NCI-H146 treated with DMSO at 0.1 percent for 48 hours (cell line): ENCODE measurements around the gene CTNNBIP1.

ENCODE experiments used
- DNase-seq: peaks from one replicate; lab custom pipeline; 2025; ENCODE audit not compliant: unreplicated experiment; lab: John Stamatoyannopoulos, UW

CTNNBIP1 gene

DNA sequence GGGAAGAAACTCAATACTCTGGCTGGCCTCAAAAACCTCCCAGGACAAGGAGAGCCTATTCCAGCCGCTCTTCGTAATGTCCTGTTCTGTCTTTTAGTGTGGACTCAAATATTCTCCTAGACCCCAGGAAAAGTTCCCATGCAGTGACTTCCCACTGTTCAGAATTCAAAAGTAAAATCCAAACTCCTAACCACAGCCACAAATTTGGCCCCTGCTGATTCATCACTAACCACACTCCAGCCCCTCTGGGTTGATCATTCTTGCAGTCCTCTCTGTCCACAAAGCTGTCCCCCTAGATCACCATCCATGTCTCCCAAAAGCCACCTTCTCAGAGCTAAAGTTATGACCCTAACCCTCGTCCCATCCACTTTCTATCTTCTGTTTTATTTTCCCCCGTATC lies 5.1 kb downstream of the CTNNBIP1 start:
- DNase-seq = no peak

DNA sequence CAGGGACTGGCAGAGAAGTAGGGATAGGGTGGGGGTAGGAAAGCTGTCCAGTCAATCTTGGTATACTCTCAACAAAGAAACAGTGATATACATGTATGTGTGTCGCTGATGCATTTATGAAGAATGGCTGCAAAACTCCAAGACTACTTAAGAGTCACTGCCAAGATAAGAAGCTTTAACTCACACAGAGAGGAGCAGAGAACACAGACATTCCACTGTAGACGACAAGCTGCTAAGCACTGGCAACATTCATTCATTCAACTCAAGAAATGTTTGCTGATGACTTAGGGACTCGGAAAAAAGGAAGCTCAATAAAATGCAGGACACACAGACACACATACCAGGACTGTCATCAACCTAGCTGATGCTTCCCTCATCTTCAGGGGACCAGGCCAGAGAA lies 5.5 kb downstream of the CTNNBIP1 start:
- DNase-seq = no peak

DNA sequence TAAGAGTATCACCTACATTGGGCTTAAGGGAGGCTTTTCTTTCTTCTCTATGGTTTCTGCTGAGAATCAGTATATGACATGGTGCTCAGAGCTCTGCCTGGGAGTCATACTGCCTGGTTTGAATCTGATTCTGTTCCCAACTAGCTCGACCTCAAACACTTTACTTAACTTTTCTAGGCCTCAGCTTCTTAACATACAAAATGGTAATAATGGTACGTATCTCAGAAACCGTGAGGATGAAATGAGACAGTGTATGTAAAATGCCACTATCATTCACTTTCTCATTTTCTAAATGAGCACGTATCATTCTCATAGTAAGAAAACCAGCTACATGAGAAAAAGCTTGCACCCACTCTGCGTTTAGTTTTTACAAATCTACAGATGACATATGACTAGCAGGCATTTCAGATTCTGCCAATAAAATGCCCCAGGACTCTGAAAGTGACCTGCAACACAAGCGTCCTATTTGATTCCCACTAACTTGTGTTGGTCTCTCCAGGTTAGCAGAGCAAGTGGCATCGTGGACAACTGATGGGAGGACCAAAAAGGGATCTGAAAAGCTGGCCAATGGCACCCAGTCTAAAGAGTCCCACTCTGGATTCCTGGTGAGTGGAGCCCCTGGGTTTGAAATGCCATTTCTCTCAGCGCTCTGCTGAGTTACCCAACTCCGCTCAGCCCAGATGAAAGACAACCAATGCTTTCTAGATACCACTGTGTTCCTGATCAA lies 6.1 kb downstream of the CTNNBIP1 start:
- no peak for DNase-seq

DNA sequence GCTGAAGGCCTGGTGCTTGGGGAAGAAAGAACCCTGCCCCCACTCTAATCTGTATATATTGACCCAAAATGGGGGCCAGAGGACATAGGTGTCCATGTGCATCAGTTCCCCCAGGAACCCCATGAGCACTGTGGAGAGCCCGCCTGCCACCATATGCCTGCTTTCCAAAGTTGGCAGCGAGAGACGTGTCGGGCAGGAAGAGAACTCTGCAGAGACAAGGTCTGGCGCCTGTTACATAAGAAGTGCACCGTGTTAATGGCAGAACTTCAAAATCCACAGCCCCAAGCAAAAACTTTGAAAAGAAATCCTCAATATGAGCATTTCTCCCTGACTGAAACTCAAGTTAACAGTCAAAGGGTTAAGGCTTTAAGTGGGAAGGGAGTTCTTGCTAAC lies 8.0 kb downstream of the CTNNBIP1 start:
- DNase-seq = no peak

DNA sequence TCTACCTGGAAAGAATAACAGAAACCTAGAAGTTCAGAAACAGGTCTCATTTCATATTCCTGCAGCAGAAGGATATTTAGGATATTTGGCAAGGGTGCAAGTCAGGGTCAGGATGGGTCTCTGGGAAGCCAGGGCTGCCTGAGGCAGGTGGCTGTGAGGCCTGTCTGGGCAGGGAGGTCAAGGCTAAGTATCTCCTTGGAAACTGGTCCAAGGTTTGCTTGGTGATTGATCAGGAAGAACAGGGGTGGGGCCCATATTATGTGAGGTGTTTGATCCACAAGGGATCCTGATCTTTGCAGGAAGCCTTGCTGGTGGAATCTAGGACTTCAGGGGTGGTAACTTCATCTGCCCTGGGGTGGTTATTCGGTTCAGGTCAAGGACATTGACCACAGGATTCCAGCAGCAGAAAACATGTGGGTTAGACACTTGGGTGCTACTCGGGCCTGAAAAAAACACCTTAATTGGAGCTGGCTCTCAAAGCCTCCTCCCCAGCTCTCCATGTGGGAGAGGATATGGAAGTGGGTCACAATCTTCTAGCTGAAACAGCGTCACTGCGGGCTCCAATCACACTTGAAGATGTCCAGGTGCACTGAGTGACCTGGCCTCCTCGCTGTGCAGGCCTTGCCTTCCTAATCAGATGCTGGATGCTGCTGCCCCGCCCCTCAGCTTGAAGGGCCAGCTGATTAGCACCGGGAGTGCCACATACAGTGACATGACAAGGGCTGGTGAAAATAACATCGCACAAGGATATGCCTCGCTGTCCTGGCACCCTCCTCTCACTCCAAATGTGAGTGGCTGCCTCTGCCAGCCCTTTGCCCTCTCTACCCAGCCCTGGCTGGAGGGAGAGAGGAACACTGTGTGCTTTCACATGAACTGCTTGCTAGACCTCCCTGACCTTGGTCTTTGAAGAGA lies 8.7 kb downstream of the CTNNBIP1 start:
- DNase-seq = no peak

DNA sequence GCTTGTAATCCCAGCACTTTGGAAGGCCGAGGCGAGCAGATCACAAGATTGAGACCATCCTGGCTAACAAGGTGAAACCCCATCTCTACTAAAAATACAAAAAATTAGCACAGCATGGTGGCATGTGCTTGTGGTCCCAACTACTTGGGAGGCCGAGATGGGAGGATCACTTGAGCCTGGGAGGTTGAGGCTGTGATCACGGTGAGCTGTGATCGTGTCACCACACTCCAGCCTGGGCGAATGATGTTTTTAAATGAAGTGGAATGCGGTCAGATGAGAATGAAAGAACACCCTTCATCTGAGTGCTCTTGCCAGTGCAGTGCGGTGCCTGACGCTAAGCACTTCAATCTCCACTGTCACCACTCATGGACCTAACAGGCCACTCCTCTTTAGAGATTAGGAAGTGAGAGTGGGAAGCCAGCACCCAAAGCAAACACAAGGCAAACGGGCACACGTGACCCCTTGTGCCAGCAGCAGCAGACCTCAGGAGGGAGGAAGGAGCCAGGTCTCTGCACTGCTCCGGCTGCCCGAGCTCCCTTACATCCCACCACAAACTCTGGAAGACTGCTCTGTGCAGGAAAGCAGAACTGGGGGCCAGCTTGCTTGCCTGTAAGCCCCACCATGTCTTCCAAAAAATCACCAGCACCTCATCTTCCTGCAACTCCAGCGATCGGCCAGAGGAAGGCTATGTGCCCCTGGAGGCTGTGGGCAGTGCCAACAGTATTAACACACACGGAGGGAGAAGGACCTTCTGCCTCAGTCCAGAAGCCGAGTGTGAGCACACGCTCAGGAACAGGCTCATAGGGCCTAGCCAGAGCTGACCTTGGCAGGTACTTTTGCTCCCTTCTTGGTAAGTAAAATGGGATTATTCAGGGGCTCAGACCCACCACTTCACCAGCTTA lies 9.7 kb downstream of the CTNNBIP1 start:
- DNase-seq = no peak

DNA sequence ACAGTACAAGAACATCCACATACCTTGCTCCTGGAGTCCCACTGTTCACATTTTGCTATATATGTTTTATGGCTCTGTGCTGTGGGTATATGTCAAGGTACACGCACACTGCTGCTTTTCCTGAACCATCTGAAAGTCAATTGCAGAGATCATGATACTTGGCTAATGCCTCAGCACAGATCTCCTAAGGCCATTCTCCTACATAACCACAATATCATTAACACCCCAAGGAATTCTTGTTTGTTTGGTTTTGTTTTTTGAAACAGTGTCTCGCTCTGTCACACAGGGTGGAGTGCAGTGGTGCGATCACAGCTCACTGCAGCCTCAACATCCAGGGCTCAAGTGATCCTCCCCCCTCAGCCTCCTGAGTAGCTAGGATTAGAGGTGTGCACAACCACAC lies 16.0 kb downstream of the CTNNBIP1 start:
- DNase-seq = no peak

DNA sequence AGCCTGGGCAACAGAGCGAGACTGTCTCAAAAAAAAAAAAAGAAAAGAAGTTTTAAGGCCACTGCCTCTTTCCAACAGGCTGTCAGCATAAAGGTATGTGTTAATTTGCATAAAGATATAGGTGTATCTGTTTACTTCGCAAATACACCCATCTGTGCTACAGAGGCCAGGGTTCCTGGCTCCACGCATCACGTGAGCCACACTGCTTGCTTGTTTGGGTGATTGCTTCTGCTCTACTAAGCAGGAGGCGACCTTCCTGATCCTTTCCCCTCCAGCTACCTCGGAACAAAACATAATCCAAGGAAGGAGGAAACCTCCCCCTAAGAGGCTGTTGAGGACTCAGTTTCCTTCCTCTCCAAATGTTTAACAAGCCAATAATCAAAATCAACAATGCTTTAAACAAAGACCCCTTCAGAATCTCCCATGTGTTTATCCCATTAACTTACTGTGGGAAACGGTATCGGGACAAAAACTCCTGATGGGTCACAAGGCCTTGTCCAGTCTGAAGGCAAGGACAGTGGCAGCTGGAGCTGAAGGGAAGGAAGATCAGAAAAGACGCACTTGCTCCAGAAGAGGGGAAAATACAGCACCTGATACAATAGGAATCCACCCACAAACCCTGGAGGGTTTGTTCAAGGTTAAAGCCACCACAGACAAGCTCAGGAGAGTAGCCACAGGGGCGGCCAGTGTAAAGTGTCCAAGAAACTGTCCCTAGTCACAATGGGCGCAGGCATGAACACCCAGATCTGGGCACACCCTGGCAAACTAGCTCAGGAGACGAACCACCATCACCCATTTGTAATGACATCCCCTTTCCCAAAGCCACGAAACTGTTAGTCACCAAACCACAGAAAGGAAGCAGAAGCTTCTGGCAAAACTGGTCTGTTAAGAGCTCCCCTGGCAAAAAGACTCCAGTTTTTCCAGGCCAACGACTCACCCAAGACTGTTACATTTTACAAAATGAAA lies 17.2 kb downstream of the CTNNBIP1 start:
- no peak for DNase-seq

DNA sequence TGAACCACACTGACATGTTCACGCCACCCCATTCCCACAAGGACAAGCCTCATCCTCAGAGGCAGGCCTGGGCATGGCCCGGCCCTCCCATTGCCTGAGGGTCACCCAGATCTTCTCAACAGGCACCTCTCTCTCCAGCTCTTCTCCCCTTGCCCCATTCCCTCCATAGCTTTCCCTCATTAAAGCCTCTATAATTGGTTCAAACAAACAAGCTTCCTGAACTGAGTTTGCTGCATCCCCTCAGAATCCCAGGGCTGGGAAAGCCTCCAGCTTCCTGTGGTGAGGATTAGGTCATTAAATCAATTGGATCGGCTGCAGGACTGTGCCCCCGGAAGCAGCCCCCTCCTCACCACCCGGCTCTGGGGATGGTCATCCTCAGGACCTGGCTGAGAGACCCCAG lies 18.9 kb downstream of the CTNNBIP1 start:
- peak; percentile 21 for DNase-seq

DNA sequence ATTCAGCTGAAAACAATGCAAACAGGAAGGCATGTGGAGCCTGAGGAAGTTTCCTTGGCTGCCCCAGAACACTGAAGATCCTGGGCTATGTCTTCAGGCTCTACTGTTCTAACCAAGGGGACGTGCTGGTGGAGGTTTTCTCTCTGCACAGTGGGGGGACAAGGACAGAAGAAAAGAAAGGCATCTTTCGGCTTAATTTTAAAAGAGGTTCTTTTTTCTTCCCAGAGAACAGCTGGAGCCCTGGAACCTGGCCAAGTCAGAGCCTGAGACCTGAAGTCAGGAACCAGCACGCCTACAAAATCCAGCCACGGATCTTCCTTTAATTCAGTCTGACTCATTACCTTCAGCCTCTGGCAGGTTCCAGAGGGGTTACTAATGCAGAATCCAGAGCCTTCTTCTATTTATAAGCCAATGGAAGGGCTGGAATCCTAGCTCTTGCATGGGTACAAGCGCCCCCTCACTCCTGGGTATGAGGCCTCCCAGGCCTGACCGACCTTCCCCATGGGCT lies 19.8 kb downstream of the CTNNBIP1 start:
- no peak for DNase-seq

DNA sequence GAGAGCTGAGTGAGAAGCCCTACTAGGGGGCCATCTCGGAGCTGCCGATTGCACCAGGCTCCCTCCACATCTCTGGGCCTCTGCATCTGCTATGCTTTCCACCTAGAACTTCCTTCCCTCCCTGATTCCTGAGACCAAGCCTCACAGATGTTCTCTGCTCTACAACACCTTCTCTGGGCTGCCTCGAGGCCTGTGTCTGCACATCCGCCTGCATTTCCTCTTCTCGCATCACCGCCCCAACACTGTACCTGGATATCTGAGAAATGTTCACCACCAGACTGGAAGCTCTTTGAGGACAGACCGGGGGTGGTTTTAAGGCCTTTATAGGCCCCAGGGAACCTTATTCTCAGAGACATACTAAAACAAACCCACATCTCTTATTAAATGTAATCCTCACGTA lies 20.7 kb downstream of the CTNNBIP1 start:
- DNase-seq = no peak

DNA sequence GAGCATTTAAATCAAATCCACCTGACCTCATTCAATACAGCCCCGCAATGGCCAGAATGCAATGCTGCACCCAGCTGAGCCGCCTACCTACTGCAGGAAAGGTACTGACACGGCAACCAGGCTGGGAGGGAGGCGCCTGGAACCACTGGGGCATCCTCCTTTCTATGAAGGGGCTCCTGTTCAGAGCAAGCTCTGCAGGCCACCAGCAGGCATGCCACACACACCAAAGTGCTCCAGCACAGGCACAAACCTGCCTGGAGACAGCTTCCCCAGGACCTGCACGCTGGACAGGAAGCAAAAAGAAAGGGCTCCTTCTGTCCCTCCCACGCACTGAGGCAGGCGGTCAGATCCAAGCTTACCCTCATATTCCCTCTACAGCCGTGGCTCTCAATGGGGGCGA lies 21.2 kb downstream of the CTNNBIP1 start:
- DNase-seq = no peak

DNA sequence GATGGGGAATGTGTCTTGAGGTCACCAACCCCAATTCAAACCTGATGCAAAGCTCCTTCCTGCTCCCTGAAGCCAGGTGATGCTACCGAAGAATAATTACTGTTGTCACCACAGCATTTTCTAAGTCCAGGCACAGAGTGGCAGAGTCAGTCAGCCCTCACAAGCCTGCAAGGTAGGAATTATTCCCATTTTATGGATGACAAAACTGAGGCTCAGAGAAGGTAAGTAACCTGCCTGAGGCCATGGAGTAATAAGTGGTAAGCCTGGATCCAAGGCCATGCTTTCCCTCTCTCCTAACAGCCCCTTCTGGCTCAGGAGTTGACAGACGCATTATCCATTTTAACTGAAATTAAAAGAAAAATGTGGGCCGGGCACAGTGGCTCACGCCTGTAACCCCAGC lies 23.0 kb downstream of the CTNNBIP1 start:
- DNase-seq = no peak

DNA sequence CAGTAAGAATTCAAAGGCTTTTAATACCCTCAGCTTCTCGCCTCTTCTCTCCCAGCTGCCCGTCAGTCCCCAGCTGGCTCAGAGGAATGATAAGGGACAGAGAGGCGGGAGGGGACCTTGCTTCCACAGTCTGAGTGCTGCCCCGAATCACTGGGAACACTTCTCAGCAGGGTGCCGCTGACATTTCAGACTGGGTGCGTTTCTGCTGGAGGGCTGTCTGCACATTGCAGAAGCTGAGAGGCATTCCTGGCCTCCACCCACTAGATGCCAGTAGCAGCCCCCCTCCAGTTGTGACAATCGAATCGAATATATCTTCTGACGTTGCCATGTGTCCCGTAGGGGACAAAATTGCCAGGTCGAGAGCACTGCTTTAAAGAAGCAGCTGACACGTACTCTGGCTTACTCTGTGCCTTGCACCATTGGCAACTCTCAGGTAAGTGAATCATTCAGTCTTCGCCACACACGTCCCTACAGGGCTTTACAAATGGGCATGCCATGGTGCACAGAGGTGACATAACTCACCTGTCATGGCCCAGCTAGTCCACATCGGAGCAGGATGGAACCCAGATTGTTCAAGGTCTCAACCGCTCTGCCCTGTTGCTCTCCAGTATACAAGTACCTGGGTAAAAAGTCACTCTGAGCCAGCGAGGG lies 23.9 kb downstream of the CTNNBIP1 start:
- DNase-seq = no peak

DNA sequence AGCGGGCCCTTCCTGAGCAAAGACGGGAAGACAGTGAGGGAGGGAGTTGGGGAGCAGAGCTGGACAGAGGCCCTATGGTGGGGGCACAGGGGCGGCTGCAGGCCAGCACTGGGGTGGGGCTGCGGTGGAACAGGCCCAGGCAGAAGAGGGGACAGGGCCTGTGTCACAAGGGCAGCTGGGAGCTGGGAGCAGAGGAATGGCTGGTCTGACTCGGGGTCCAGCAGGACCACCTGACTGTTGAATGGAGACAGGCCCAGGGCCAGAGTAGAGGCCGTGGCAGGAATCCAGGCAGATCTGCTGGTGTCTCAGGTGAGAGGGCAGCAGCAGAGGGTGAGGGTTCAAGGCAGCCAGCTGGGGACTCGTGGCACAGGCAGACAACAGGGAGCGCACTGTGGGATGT lies 25.3 kb downstream of the CTNNBIP1 start:
- DNase-seq = no peak

DNA sequence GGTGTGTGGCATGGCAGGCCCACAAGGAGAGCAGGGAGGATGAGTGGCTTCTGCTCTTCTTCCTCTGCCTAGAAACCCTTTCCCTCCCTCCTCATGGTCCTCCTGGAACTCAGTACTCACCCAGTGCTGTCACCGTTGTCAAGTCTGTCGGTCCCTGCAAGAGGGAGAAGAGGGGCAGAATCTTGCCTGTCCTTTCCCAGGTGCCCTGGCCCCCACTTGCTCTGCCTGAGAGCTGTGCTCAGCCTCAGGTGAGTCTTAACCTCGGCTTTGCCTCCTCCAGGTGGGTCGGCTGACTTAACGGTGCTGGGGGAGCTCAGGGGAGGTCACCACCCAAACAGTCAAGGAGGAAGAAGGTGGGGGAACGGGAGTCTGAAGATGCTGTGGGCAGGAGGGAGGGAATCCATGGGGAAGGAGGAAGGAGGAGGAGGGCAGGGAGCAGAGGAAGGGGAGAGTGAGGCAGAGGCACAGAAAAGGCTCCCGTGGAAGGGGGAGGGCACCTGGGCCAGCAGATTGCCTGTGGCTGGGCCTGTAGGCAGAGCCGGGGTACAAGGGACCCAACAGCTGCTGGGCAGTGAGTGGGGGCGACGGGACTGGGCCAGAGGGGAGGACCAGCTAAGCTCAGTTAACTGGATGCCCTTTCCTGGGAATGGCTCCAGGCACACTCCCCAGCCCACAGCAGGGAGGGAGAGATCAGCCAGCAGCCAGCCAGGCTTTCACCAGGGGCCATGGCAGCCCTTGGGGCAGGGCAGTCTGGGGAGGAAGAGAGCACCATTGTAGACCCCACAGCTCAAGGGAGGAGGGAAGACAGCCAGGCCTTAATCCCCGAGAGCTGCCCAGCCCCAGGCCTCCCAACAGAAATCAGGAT lies 26.3 kb downstream of the CTNNBIP1 start:
- DNase-seq = no peak

DNA sequence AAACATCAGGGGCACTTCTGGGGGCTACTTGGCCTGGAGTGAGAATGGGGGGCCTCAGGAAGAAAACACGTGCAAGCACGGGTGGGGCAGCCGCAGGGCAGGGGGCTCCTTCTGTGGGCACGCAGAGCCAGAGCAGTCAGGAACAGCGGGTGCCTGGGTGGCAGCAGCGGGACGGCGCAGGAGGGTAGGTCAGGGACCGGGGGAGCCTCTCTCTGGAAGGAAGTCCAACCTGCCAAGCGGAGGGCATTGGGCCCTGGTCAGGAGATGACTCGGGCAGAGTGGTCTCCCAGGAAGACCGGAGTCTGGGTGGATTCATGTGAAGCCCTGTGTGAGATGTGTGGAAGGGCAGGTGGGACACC lies 27.1 kb downstream of the CTNNBIP1 start:
- no peak for DNase-seq

DNA sequence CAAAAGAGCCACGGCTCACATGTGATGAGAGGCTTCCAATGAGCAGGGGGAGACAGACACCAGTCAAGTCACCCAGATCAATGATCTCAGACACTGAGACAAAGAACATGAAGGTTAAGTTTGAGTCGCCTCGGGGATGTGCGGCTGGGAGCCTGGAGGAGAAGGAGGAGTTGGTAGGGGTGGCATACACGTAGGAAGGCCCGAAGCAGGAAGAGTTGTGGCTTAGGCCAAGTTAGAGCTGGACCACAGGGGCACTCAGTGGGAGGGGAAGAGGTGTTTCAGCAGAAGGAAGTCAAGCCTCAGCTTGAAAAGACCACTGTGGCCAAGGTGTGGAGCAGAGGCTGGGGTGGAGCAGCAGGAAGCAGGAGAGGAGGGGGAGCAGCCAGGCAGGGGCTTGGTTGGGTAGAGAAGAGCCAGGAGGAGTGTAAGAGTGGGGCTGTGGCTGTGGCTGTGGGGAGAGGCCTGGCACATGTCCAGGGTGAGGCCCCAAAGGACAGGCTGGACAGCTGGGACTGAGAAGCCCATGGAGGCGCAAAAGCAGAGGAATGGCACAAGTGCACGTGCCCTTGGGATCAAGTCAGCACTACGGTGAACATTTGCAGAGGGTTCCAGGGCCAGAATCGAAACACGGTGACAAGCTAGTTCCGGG lies 27.6 kb downstream of the CTNNBIP1 start:
- no peak for DNase-seq
